K562 (cell line): ENCODE measurements around the gene FASTKD1. TPM values are rescaled to one million over a fixed set of nuclear protein-coding genes. Genes with fewer than 3 reads are reported as not detected.

Experiments
- ATAC-seq: fragments of 200-7000 bp; cut with Tn5 transposase; 3 replicates; pipeline ENCODE4 v1.9.1; 2020; ENCODE audit warnings: moderate library complexity
- BruUV-seq: library from RNA; stranded (reverse); fragments of 400-500 nt; replicated peaks from 2 replicates; lab custom pipeline; 2021; lab: Mats Ljungman, UMichigan
- CTCF ChIA-PET: fragments of 300-600 bp; formaldehyde crosslinking; extraction: SDS; loops from one replicate; lab custom pipeline; 2021; ENCODE audit warnings: low intra/inter-chr PET ratio; lab: Yijun Ruan, JAX
- POLR2A ChIA-PET: fragments of 300-600, 350-650 bp; sonication (Branson Sonifier 250); formaldehyde crosslinking; extraction: SDS; loops from one replicate; lab custom pipeline; 2021; ENCODE audit warnings: antibody characterized with exemption, inconsistent platforms; lab: Yijun Ruan, JAX
- DNase-seq, 4 experiments: peaks; one replicate each; pipeline versions ENCODE4 v3.0.0 to v3.0.0-alpha.2; 2011 to 2018; ENCODE audit warnings: low spot score in 3 of 4, mixed read lengths in 3 of 4; ENCODE audit errors: extremely low read depth in 1 of 4
- FAIRE-seq: peaks from 2 replicates; lab custom pipeline; 2011; peaks lifted over from hg19 to GRCh38; lab: Jason Lieb, UNC
- H2AFZ ChIP-seq: 2 replicates; pipeline ENCODE4 v1.6.0; 2011; ENCODE audit warnings: low read depth, low read length, control low read depth, inconsistent platforms
- H3K27ac ChIP-seq: fragments of 200-600 bp; 3 replicates; pipeline ENCODE4 v1.8.0; 2011; ENCODE audit warnings: low read depth, mild to moderate bottlenecking, control low read depth, inconsistent platforms, low read length, moderate library complexity, mixed read lengths; ENCODE audit errors: extremely low read depth
- H3K27me3 ChIP-seq, 2 experiments: fragments of 300-600 bp in 1 of 2; 2 replicates in 1 of 2; 3 replicates in 1 of 2; pipeline versions ENCODE4 v1.6.0 to v1.8.0; 2011; ENCODE audit warnings: inconsistent platforms in 2 of 2, low read length in 2 of 2, mild to moderate bottlenecking in 1 of 2, mixed read lengths in 1 of 2, moderate library complexity in 1 of 2; ENCODE audit not compliant: control insufficient read depth in 2 of 2, insufficient read depth in 2 of 2
- H3K36me3 ChIP-seq: fragments of 300-600 bp; 3 replicates; pipeline ENCODE4 v1.8.0; 2011; ENCODE audit warnings: mild to moderate bottlenecking, low read length, inconsistent platforms; ENCODE audit not compliant: control insufficient read depth, insufficient read depth
- H3K4me1 ChIP-seq, 2 experiments: fragments of 200-600 bp in 1 of 2; replicated peaks in 1 of 2; 2 replicates in 1 of 2; 3 replicates in 1 of 2; pipeline versions ENCODE4 v1.5.1 to v1.8.0; 2011; ENCODE audit warnings: inconsistent platforms in 2 of 2, low read length in 2 of 2, mild to moderate bottlenecking in 1 of 2, mixed read lengths in 1 of 2, moderate library complexity in 1 of 2; ENCODE audit not compliant: control insufficient read depth in 2 of 2, insufficient read depth in 2 of 2
- H3K4me2 ChIP-seq: 2 replicates; pipeline ENCODE4 v1.6.1; 2011; ENCODE audit warnings: low read length, control low read depth, inconsistent platforms, mixed read lengths; ENCODE audit not compliant: insufficient read depth
- H3K4me3 ChIP-seq: fragments of 200-600 bp; sonication (generic), shearing (Covaris generic); 2 replicates; pipeline ENCODE4 v1.5.1; 2016; ENCODE audit warnings: control low read depth, inconsistent platforms
- H3K79me2 ChIP-seq: fragments of 200-600 bp; 3 replicates; pipeline ENCODE4 v1.8.0; 2011; ENCODE audit warnings: low read length, inconsistent platforms; ENCODE audit not compliant: control insufficient read depth, insufficient read depth
- H3K9ac ChIP-seq, 2 experiments: 2 replicates each; pipeline versions ENCODE4 v1.6.0 to v1.6.1; 2011; ENCODE audit warnings: low read depth in 2 of 2, low read length in 2 of 2, control low read depth in 1 of 2, inconsistent platforms in 1 of 2, mild to moderate bottlenecking in 1 of 2, mixed read lengths in 1 of 2; ENCODE audit not compliant: insufficient read depth in 1 of 2
- H3K9me1 ChIP-seq: one replicate; pipeline ENCODE4 v1.6.0; 2011; ENCODE audit warnings: inconsistent platforms, mild to moderate bottlenecking, low read length, moderate library complexity; ENCODE audit not compliant: control insufficient read depth, insufficient read depth
- H3K9me3 ChIP-seq: replicated peaks from 2 replicates; pipeline ENCODE4 v1.5.1; 2011; ENCODE audit warnings: low read depth, low read length, inconsistent platforms; ENCODE audit not compliant: control insufficient read depth, insufficient read depth
- H4K20me1 ChIP-seq: replicated peaks from 2 replicates; pipeline ENCODE4 v1.6.1; 2011; ENCODE audit warnings: low read length, inconsistent platforms, mixed read lengths; ENCODE audit not compliant: control insufficient read depth, insufficient read depth
- CAMTA2 ChIP-seq: fragments of 250-450 bp; sonication (Bioruptor Pico); conservative IDR thresholded peaks from 2 replicates; pipeline ENCODE4 v1.5.1; 2022
- ELK3 ChIP-seq: fragments of 450-650 bp; formaldehyde crosslinking; IDR thresholded peaks from 2 replicates; pipeline ENCODE4 v1.4.0; 2020; ENCODE audit warnings: mild to moderate bottlenecking
- ETS2 ChIP-seq: IDR thresholded peaks from 2 replicates; pipeline ENCODE4 v1.6.1; 2016; ENCODE audit warnings: borderline replicate concordance, missing genetic modification characterization, mild to moderate bottlenecking, moderate library complexity, missing compliant biosample characterization; ENCODE audit not compliant: poor library complexity, severe bottlenecking
- FOSL1 ChIP-seq: fragments of 200-800 bp; sonication (Bioruptor generic); conservative IDR thresholded peaks from 2 replicates; pipeline ENCODE4 v1.6.1; 2016; ENCODE audit warnings: missing genetic modification characterization, missing compliant biosample characterization
- GABPB1 ChIP-seq: sonication (generic); formaldehyde crosslinking; IDR thresholded peaks from 2 replicates; pipeline ENCODE4 v1.8.0; 2022; ENCODE audit warnings: mild to moderate bottlenecking, missing genetic modification reagents
- GATAD2B ChIP-seq: fragments of 450-650 bp; IDR thresholded peaks from 2 replicates; pipeline ENCODE4 v1.6.1; 2017; ENCODE audit warnings: mild to moderate bottlenecking, borderline replicate concordance
- GTF2E2 ChIP-seq: fragments of 200-800 bp; sonication (Bioruptor generic); IDR thresholded peaks from 2 replicates; pipeline ENCODE4 v1.6.1; 2016; ENCODE audit warnings: missing genetic modification characterization, missing compliant biosample characterization
- HMG20A ChIP-seq: fragments of 450-650 bp; formaldehyde crosslinking; conservative IDR thresholded peaks from 2 replicates; pipeline ENCODE4 v1.4.0; 2020; ENCODE audit warnings: mild to moderate bottlenecking, mixed read lengths
- HNRNPLL ChIP-seq: fragments of 200-400 bp; formaldehyde crosslinking; IDR thresholded peaks from 2 replicates; pipeline ENCODE4 v1.6.1; 2017; ENCODE audit warnings: low read length, low read depth, mild to moderate bottlenecking; ENCODE audit not compliant: poor library complexity, severe bottlenecking
- KDM1A ChIP-seq, 2 experiments: fragments of 450-650 bp; IDR thresholded peaks; 2 replicates each; pipeline ENCODE4 v1.6.1; 2016; ENCODE audit warnings: mild to moderate bottlenecking in 2 of 2
- MBD1 ChIP-seq: fragments of 250-450 bp; sonication (Bioruptor Pico); IDR thresholded peaks from 2 replicates; pipeline ENCODE4 v1.8.0; 2022; ENCODE audit warnings: inconsistent platforms
- MCM5 ChIP-seq: fragments of 450-650 bp; IDR thresholded peaks from 2 replicates; pipeline ENCODE4 v1.6.1; 2016; ENCODE audit warnings: low read depth
- PHF8 ChIP-seq: fragments of 200-600 bp; sonication (generic); IDR thresholded peaks from 2 replicates; pipeline ENCODE4 v1.6.1; 2012; ENCODE audit warnings: mixed run types, mild to moderate bottlenecking, inconsistent platforms, low read length, moderate library complexity, borderline replicate concordance
- PYGO2 ChIP-seq: fragments of 450-650 bp; IDR thresholded peaks from 2 replicates; pipeline ENCODE4 v1.6.1; 2016; ENCODE audit warnings: mild to moderate bottlenecking, missing genetic modification characterization, moderate library complexity, missing compliant biosample characterization
- TEAD4 ChIP-seq, 2 experiments: sonication (generic) in 1 of 2; formaldehyde crosslinking in 1 of 2; IDR thresholded peaks; 2 replicates each; pipeline versions ENCODE4 v1.6.1 to v1.8.0; 2012 to 2022; ENCODE audit warnings: borderline replicate concordance in 1 of 2, inconsistent platforms in 1 of 2, low read length in 1 of 2, mild to moderate bottlenecking in 1 of 2, missing genetic modification reagents in 1 of 2
- XRCC3 ChIP-seq: fragments of 450-650 bp; IDR thresholded peaks from 2 replicates; pipeline ENCODE4 v1.6.1; 2017; ENCODE audit warnings: mild to moderate bottlenecking, moderate library complexity
- ZNF280A ChIP-seq: fragments of 450-650 bp; IDR thresholded peaks from 2 replicates; pipeline ENCODE4 v1.6.1; 2018; ENCODE audit warnings: mild to moderate bottlenecking, low read depth; ENCODE audit not compliant: partially characterized antibody
- ZNF431 ChIP-seq: sonication (generic); formaldehyde crosslinking; IDR thresholded peaks from 2 replicates; pipeline ENCODE4 v1.8.0; 2022; ENCODE audit warnings: mild to moderate bottlenecking, missing genetic modification reagents
- WGBS: fragments of 100-300 bp; shearing (Covaris generic); methylation state at CpG from one replicate; pipeline ENCODE4 v1.1.6; 2016; ENCODE audit warnings: low coverage, mixed read lengths; ENCODE audit not compliant: insufficient coverage; ENCODE audit errors: missing lambda C conversion rate; 5-methylcytosine and 5-hydroxymethylcytosine counted together
- in situ Hi-C: fragments of 300-500 bp; cut with MboI; formaldehyde crosslinking; loops from 4 replicates; pipeline ENCODE4 v1.15.0; 2018; ENCODE audit warnings: inconsistent platforms, mixed read lengths
- intact Hi-C: fragments of 100-400 bp; cut with micrococcal nuclease; formaldehyde crosslinking; loops from 2 replicates; pipeline ENCODE4 v1.14.2; 2022
- polyA plus RNA-seq, 8 experiments: library from polyadenylated mRNA; depleted of rRNA in 4 of 8; stranded (reverse) in 5 of 8; unstranded in 3 of 8; fragments of >200 nt; fragmentation: Nextera tagmentation in 2 of 8; fragmentation: Illumina TruSeq in 1 of 8; extraction: Ambion mirVana in 2 of 8; extraction: Trizol in 1 of 8; gene quantifications; 2 replicates each; pipeline versions ENCODE4 v1.2.1 to v1.2.3, GENCODE V29; 2011 to 2014; ENCODE audit warnings: inconsistent platforms in 1 of 8, missing spikeins in 1 of 8
- total RNA-seq, 7 experiments: library from RNA; depleted of rRNA in 6 of 7; stranded (reverse); fragments of >200 nt in 6 of 7; fragmentation: Illumina TruSeq in 2 of 7; extraction: Trizol in 2 of 7; gene quantifications; 2 replicates each; pipeline versions ENCODE4 v1.2.1 to v1.2.3, GENCODE V29; 2011 to 2021; ENCODE audit warnings: low replicate concordance in 1 of 7

Gene FASTKD1
- total and polyA plus RNA-seq, 9 of the 15 experiments (the other 6 are each of a cell fraction or from before 2014, with no cell fraction given) = 63.5 to 134 (median 119) TPM

- no peak for TF ChIP-seq ZNF280A
- TF ChIP-seq ETS2 (tag) = no peak
- no peak for TF ChIP-seq HMG20A
- no peak for TF ChIP-seq TEAD4 (IDR thresholded peaks at IDR 0.05; ENCODE audit: low read length)
- no peak for TF ChIP-seq TEAD4 (CRISPR knock-in tag; IDR thresholded peaks at IDR 0.05; ENCODE audit: borderline replicate concordance)
- no peak for TF ChIP-seq PYGO2 (tag)
These were observed 272 bp upstream of the FASTKD1 start (continued) for GRCh38 chr2:169573974-169574299.

- peaks cover 4 to 18% of the 10 kb centered on the region in 2 experiments; a peak in 4 of 5 replicates for H3K4me1 ChIP-seq
- ChIA-PET CTCF (no interaction called here), POLR2A (interaction anchor here (0.7 to 3.4 kb wide), 11 partner anchors 7 to 903 kb away, joined by 3 to 17 read pairs (median 5); partner anchors contain the start of genes PPIG and SSB)
- 0% methylated on average over 2 of the region's 2 CpGs for WGBS
- H3K4me2 ChIP-seq = peak overlapping the region; percentile 95
- H3K4me3 ChIP-seq = peak overlapping the region; percentile 61
- H3K9ac ChIP-seq = peak overlapping the region; percentile 80 to 88
- peaks cover 27% of the 10 kb centered on the region for H3K36me3 ChIP-seq
- no peaks in the 10 kb centered on the region for H3K9me3 ChIP-seq
- no peaks in the 10 kb centered on the region for H4K20me1 ChIP-seq
- intact Hi-C loops (loop anchor here (1.0 to 10.0 kb wide), 3 partner anchors 12 to 352 kb away; partner anchors contain the start of gene PPIG), in situ Hi-C loops (no loop called here)
- no peak for DNase-seq
- peaks cover 56% of the 10 kb centered on the region for H3K79me2 ChIP-seq
- BruUV-seq = no TSS peak
- peak overlapping the region; percentile 85 for H3K27ac ChIP-seq
- no peaks in the 10 kb centered on the region for H3K9me1 ChIP-seq
- peak overlapping the region; percentile 87 for H2AFZ ChIP-seq
- no peak for FAIRE-seq
- no peaks in the 10 kb centered on the region for H3K27me3 ChIP-seq
- ATAC-seq = no peak
- no peak for TF ChIP-seq MCM5
- no peak for TF ChIP-seq FOSL1 (tag)
- TF ChIP-seq PHF8 = no peak
- peak; percentile 40; the same call in 1 of the 2 replicates for TF ChIP-seq GTF2E2 (tag)
- no peak for TF ChIP-seq HNRNPLL
- TF ChIP-seq GABPB1 (CRISPR knock-in tag) = no peak
- 0 out of 2 replicates have a peak, but pooled peaks have one; percentile 61 for TF ChIP-seq XRCC3
- peak in 1 of 2 experiments; percentile 82; a peak in 3 of 4 replicates for TF ChIP-seq KDM1A (IDR thresholded peaks at IDR 0.05)
- TF ChIP-seq ZNF431 (CRISPR knock-in tag) = no peak
- TF ChIP-seq GATAD2B = 0 out of 2 replicates have a peak, but pooled peaks have one; percentile 6
- TF ChIP-seq MBD1 = no peak
- no peak for TF ChIP-seq CAMTA2 (CRISPR knock-in tag)
- TF ChIP-seq ELK3 = no peak
These were observed 875 bp downstream of the FASTKD1 start for GRCh38 chr2:169572821-169573159.
